Femur (tissue), 1 donor: ENCODE results near the gene NTN1.
A peak's percentile ranks its signal among the peaks of the same experiment; 100 is the strongest.

ENCODE experiments used
- DNase-seq: peaks from one replicate; pipeline ENCODE4 v3.0.0-alpha.2; 2017

NTN1 gene

DNA sequence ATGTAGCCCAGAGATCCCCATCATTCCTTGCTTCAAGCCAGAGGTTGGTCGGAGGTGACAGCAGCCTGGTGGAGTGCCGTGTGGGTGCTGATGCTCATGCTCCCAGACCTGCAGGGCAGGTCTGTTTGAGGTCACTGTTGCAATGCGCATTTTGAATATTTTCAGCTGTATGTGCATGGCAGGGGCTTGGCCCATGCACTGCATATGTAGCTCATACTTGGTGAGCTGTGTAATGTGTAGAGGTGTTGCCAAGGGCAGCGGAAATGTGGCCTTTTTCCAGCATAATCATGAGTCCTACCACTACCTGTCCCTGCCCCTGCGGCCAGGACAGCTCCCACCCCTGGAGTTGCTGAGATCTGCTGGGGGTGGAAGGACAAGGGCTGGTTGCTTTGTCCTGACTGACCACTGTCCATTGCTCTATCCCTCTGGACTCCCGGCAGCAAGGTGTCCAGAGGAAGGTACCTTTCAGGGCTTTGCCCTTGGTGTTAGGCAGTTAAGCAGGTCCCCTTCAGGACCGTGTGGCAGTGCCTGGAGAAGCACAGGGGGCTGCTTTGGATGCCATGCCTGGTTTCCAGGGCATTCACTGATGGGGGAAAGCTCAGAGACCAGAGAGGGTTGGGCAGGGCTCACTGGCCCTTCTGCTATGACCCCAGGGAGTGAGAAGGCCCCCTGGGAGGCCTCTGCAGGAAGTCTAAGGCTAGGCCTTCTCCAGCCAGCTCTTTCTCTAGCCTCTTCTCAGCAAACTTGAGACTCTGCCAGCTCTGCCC, 215.2 kb downstream of the NTN1 start:
- DNase-seq = peak; percentile 62

DNA sequence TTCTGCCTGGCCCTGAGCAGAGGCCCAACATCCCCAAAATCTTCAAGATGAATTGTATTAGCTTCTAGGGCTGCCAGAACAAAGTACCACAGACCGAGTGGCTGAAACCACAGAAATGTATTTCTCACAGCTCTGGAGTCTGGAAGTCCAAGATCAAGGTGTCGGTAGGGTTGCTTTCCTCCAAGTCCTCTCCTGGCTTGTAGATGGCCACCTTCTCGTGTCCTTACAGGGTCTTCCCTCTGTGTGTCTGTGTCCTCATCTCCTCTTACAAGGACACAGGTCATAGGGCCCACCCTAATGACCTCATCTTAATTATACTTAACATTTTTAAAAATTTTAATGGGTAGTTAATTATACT, 215.7 kb downstream of the NTN1 start:
- no peak for DNase-seq

DNA sequence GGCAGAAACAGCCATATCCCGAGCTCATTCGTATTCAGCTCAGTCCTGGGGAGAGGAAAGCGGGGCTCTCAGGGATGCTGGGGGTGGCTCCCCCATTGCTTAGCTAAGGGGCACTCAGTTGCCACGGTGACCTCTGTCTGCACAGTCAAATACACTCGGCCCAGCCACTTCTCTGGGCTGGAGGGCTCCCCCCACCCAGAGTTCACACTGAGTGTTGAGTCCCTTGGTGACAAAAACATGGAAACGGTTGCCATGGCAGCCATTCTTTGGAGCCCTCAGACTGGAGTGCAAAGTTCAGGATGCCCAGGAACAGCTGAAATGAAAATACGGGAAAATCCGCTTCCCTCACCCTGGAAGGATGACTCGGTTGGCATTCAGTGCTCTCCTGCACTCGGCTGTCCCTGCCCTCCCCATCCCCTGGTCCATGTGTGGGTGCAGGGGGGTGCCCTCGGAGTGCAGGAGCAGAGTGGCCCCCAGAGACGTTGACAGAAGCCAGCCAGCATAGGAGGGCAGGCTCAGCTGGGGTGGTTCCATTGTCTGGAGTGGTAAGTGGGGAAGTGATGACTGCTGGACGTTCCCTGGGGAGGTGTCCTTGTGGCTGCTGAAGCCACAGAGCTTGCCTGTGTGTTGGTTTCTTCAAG, 216.5 kb downstream of the NTN1 start:
- no peak for DNase-seq

DNA sequence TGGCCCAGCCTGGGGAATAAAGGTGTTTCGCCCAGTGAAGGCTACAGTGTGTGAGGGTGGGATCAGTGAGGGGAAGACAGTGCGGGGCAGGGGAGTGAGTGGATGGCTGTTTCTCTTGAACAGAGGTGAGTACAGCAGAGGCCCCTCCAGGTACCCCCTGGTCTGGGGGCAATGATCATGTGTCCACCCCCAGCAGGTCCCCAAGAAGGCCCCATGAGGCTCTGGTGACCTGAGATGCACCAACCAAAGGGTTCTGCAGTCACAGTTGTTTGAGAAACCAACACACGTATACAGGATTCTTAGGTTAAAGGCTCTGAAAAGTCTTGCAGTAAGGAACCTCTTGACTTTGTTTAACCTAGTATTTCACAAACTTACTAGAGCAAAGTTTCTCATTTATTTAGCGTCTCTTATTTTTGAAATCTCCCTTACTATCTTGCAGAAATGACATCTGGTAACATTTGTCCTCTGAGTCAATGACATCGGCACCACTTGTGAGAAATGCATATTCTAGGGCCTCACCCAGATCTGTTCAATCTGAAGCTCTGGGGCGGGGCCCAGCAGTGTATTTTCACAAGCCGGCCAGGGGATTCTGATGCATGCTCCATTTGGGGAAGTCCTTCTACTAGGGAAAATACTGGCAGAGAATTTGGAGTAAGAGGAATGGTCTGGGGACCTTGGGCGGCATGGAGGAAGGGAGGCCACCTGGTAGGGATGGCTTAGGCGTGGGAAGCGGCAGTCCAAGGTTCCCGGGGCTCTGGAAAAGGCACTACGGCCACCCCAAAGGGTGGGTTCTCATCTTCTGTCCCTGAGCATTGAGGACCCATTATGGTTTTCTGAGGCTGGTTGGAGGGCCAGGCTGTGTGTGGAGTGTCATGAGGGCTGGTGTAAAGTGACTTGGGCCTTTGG, 217.3 kb downstream of the NTN1 start:
- DNase-seq = no peak

DNA sequence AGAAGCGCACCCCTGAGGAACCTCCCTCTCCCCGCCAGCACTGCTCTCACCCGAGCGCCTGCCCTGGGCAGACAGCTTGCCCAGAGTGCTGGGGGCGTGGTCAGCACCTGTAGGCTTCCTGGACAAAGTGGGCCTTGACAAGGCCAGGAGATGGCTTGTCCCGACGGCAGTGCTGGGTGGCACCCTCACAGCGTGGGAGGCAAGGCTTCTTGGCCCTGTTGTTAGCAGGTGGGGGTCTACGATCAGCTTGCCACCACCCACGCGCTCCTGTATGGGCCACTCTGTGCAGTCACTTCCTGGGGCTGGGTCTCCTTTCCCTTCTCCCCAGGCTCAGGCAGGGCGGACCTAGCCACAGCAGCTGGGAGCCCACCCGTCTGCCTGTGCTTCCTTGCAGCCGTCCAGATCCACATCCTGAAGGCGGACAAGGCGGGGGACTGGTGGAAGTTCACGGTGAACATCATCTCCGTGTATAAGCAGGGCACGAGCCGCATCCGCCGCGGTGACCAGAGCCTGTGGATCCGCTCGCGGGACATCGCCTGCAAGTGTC, 218.0 kb downstream of the NTN1 start:
- peak; percentile 72 for DNase-seq

DNA sequence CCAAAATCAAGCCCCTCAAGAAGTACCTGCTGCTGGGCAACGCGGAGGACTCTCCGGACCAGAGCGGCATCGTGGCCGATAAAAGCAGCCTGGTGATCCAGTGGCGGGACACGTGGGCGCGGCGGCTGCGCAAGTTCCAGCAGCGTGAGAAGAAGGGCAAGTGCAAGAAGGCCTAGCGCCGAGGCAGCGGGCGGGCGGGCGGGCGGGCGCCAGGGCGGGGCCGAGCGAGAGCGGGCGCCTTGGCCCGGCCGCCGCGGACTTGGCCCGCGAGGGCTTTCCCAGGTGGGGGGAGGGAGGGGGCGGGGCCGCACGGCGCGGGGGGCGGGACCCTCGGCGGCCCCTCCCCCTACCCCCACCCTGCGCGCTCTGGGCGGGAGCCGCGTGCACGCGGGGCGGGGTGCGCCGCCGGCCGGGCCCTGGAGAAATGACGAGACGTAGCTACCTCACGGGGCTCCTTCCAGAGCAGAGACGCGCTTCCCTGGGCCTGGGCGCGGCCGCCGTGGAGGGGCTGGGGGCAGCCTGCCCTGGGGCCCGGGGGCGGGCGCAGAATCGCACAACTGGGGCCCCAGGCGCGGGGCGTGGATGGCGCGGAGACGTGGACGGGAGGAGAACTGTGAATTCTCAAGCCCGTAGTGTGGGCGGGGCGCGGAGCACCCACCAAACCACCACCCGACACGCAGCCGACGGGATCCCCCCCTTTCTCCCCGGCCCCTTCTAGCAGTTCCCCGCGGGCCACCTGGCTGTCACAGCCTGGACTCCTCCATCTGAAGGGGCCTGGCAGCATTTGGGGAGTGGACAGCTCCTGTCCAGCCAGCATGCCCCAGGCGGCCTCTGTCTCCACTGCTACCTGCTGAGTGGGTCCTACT, 218.7 kb downstream of the NTN1 start:
- peak; percentile 86 for DNase-seq

DNA sequence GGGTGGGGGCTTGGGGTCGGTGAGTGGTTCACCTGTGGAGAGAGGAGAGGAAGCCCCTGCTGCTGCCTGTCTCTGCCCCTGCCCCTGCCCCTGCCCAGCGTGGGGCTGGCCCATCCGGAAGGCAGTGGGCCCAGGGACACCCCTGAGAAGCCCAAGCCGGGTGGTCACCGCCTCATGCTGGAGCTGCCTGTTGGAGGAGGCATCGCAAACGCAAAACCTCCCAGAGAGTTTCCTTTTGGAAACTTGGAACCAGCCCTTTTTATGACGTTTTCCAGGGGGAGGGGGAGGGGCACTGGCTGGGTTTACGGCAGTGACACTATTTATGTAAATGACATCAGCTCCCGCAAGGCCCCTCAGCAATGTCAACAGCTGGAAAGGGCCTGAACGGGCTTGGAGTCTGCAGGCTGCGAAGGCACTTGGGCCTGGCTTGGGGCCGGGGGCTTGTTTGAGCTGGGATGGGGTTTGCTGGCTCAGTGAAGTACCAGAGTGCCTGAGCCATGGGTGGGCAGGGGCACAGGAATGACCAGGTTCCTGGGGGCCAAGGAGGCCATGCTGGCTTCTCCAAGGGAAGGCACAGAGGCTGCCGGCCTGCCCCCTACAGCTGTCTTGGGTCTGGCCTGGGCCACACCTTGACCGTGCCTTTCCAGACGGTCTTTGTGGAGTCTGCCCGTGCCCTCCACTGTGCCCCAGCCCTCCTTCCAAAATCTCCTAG, 219.5 kb downstream of the NTN1 start:
- DNase-seq = peak; percentile 94

DNA sequence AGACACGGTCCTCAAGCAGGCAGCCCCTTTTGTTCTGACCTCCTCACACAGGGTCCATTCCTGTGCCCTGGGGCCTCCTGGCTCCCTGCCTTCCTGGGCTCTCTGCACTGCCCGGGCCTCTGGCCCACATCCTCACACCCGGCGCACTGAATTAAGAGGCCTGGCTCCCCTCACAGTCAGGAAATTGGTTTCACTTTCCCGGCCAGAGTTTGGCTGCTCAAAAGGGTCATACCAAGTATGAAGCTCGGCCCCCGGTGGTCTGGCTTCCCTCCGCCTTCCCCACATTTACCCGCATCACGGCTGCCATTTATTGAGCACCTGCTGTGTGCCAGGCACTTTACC, 220.0 kb downstream of the NTN1 start:
- DNase-seq = peak; percentile 88

DNA sequence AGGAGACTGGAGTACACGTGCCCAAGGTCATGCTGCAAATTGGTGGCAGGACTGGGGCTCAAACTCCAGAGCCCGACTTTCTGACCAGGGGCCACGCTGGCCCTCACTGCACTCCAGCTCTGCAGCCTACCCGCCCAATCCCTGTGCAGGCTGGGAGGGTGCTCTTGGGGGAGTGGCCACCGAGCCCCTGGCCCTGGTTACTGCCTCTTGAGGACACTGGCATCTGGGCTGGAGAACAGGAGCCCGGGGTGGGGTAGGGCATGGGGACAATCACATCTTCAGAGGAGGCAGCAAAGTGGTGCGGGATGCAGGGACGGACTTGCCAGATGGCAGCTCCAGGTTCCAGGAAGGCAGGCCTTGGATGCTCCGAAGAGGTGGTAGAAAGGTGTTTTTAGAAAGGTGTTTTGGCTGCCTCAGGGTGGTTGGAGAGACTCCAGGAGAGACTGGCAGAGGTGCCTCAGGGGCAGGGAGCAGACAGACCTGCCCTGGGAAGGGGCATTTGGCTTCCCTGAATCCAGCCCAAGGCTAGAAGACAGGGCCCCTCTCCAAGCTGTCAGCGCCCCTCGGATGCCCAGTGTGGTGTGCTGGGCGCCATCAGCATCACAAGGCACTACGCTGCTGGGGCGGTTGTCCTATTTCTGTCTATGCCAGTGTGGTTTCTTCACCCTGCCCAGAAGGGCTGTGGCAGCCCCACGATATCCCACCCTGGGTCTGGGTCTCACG, 220.6 kb downstream of the NTN1 start:
- no peak for DNase-seq

DNA sequence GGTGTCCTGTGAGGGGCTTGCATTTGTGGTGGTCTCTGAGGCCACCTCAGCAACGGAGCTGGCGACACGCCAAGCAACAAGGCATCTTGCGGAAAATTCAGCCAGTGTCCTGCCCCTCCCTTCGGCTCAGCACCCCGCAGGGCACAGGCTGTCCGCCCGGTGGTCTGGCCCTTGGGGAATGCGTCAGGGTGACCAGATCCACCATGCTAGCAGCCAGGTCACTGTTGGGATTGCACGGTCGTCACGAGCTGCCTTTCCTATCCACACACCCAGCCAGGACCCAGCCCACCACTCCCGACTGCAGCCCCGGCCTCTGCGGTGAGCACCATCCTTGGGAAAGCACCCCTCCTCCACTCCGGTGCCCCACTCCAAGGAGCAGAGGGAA, 221.2 kb downstream of the NTN1 start:
- no peak for DNase-seq

DNA sequence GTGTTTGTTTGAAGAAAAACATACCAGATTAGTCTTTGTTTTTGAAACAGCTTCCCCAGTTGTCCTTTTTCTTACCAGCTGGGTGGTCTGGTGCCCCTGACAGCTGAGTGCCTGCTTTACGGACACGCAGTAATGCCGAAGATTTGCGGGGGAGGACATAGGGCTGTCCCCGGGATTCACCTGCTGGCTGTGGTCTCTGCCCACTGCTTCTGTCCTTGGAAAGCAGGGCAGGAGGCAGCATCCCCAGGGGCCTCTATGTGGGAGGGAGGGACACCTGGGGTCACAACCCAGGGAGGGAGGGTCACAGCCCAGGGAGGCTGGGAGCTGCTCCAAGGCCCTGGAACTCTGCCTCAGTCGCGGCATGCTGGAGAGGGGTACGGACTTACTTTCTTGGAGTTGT, 221.7 kb downstream of the NTN1 start:
- DNase-seq = no peak

DNA sequence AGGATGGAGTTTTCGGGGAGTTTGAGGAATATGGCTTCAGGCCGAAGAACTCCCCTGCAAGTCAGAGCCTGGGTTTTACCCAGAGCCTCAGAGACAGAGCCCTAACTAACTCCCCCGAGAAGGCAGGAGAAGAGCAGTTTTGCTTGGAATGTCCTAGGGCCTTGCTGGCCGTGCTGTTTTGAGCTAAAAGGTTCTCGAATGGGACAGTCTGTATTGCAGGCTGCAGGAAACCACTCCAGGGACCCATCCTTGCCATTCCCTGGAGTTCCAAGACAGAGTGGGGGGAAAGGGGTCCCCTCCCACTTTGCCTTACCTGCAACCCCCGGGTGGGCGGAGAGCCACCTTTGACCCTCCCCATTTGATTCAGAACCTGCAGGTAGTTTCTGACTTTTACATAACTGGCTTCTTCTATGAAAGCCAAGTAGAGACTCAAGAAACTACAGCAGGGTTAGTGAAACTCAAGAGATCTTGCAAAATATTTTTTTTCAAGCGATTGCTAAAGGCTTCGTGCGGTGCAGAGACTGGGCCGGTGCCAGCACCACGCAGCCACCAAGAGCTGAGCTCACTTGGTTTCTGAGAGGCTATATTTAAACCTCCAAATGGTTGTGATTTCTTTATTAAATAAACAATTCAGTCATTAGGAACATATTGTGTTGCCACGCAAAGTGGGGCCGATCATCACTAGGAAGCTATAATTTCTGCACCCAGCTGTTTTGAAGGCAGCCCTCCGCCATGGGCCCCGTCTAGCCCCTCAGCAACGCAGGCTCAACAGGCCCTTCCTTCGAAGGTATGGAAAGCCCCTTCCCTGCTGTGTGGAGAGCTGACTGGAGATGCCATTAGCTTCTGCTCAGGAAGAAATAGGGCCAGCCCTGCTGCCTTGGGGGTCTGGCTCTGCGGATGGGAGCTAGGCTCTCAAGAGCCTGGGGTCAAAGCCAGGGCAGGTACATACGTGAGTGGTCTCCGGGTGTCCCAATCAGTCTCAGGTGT, 223.0 kb downstream of the NTN1 start:
- DNase-seq = no peak

DNA sequence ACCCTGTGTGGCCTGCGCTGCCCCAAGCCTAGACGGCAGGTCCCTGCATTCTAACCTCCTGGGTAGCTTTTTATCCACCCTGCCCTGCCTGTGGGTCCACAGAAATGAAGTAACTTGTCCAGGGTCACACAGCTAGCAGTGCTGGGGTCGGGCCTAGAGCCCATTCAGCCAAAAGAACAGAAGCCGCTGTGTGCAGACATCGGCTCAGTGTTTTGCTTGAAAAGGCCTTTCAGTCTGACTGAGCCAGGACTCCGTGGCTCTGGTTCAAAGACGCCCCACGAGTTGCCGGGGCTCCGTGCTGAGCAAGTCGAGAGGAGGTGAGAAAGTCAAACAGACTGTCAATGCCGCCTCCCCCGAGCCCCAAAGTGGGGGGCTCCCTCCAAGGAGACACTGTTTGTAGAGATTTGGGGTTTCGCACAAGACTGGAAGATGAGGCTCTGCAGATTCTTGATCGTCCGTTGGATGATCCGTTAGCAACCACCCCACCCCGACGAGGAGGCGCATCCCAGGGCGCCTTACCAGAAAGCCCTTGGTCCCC, 226.2 kb downstream of the NTN1 start:
- no peak for DNase-seq

DNA sequence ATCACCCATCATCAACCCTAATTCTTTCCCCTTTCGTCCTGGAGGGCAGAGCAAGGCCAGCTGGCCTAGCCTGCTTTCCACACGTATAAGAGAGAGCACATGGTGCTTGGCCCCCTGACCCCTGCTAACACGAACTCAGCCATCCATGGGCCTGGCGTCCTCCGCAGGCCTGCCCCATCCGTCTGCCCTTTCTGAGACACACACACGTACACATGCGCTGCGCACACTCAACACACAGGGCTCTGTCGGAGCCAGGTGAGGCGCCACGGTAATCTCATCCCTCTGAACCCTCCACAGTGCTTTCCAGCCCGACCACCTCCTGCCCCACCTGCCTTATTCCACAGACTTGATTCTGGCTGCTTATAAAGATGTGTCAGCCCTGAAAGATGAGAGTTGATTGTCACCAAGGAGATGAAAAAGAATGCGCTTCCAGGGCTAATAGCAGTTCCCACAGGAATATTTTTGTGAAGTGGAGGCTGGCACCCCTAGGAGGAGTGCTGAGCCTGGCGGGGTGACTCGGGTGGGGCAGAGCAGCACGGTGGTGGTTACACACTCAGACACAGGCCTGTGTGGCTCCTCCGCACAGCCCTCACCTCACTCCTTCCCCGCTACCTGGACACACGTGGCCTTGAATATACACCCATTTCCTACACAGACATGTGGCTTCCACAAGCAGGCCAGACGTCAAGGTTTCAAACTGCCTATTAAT, 228.1 kb downstream of the NTN1 start:
- no peak for DNase-seq

DNA sequence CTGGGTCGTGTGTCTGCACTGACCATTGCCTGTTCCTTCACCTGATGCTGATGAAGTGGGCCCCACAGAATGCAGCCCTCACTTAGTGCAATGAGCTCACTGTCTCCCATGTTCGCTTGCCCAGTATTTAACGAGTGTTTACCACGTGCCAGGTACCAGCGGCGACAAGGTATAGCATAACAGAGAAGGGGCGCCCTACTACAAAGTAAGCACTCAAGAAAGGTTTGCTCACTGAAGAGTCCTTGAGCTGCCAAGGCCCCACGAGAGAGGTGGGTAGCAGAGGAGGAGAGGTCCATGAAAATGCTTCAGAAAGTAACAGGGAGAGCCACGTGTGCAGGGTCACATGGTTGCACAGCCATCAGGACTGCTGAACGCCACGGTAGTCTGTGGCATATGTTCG, 230.0 kb downstream of the NTN1 start:
- no peak for DNase-seq

DNA sequence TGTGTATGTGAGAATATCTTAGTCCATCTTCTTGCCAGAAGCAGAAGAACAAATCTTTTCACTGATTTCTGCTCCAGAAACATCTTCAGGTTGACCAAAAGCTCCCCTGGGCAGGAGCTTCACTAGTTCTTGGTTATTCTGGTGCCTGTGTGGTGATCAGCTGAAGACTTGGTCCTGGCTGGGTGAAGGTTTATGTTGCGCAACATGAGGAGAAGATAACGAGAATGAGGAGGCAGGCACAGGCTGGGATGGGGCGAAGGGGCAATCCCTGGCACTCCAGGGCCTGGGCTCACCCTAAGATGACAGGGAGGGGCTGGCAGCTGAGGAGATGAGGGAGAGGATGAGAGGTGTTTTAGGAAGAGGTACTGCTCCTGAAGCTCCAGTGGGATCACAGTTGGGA, 232.0 kb downstream of the NTN1 start:
- DNase-seq = no peak

DNA sequence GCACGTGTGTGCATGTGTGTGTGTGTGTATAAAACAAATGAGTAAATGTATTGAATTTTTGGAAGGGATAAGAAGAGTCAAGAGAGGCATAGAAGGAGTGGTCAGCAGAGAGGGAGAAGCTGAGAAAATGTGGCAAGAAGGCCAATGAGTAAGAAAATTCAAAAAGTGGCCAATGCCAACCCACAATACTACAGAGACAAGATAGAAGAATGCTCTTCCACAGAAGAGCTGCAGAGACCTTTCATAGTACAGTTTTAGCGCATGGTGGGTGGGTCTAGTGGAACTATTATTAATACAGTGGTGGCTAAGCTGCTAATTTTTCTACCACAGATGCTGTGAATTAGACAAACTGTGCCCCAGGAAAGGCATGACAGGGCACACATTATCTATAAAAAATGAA, 233.5 kb downstream of the NTN1 start:
- no peak for DNase-seq

DNA sequence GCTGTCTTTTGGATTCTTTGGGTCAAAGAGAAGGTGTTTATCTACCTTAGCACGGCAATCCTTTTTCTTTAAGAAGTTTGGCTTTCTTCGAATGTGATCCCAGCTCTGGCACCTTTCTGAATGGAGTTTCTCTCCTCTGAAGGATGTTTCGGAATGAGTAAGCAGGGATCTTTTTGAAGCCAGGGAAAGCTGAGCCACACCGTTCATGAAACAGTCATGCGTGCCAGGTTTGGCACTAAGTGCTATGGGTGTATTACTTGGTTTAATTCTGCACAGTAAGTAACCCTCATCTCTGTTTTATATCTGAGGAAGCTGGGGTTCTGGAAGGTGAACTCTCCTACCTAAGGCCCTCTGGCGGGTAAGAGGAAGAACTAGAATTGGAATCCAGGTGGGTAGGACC, 234.5 kb downstream of the NTN1 start:
- peak; percentile 49 for DNase-seq

DNA sequence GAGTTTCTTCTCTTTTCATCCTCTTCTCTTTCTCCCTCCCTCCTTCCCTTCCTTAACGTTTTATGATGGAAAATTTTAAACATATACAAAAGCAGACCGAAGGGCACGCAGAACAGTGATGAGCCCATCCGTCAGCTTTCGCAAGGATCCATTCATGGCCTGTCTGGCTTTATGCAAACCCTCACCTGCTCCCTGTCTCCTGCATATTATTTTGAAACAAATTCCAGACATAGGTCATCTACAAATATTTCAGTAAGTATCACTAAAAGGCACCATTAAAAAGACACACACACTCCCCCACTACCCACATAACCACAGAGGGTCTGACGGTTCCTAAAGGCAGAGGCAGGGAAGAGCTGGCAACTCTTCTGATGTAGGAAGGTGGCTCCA, 235.0 kb downstream of the NTN1 start:
- DNase-seq = no peak
